IPS-NIHi11 (cell line): ENCODE results near the gene PRDM16.

ENCODE experiments used
- DNase-seq: peaks from one replicate; pipeline ENCODE4 v3.0.0; 2012; ENCODE audit warnings: mixed read lengths, low spot score

PRDM16 gene

GRCh38 chr1:3262681-3263286 lies 193.8 kb downstream of the PRDM16 start:
- DNase-seq = no peak

- no peak for DNase-seq
Observed at GRCh38 chr1:3263790-3264189, 194.8 kb downstream of the PRDM16 start.

- DNase-seq = no peak
Observed at GRCh38 chr1:3264456-3264855, 195.5 kb downstream of the PRDM16 start.

GRCh38 chr1:3265835-3266805 lies 197.1 kb downstream of the PRDM16 start:
- no peak for DNase-seq

DNA sequence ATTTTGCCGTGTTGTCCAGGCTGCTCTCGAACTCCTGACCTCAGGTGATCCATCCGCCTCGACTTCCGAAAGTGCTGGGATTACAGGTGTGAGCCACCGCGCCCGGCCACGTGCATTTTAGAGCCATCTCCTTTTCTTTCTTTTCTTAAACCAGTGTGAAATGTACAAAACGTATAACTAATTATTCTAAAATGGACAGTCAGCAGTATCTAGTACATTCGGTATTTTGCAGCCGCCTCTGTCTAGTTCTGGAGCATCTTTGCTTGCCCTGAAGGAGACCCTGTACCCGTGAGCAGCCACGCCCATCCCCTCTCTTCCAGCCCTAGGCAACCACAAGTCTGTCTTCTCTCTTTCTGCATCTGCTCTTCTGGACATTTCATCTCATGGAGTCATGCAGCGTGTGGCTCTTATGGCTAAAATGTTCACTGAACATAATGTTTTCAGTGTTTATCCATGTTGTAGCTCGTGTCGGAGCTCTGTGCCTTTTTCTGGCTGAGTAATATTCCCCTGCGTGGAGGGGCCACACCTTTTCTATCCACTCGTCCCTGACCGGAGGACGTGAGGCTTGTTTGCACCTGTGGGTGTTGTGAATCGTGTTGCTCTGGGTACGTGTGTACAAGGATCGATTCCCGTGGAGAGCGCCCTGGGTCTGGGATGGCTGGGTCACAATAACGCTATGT lies 198.0 kb downstream of the PRDM16 start:
- DNase-seq = no peak

DNA sequence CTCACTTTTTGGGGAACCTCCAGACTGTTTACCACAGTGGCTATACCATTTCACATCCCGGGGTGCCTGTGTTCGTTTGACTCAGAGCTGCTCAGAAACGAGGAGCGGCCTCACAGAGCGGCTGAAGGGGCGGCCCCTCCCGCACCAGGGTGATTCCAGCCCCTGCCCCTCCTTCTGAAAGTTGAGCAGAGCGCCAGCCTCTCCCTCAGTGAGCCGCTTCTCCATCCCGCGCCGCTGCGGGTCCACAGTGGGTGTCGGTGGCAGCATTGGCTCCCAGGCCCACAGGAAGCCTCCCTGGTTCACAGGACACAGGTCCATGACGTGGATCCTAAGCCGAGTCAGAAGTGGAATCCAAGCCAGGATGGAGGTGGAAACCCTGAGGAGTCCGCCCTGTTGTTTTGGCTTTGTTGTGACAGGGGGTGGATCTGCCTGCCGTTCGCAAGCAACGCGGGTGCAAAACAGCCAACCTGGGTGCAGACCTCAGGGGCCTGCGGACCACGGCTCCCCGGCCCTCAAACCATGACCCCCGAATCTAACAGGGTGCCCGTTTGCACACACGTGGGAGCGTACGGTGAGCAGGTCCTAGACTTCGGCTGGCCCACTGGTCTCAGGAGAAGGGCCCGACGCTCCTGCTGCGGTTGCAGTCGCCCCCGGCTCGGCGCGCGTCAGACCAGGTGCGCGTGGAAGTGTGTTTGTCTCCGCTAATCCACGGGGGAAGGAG lies 198.7 kb downstream of the PRDM16 start:
- DNase-seq = no peak

GRCh38 chr1:3268281-3268680 lies 199.3 kb downstream of the PRDM16 start:
- DNase-seq = no peak

- no peak for DNase-seq
Observed at GRCh38 chr1:3270403-3271245, 201.6 kb downstream of the PRDM16 start.

GRCh38 chr1:3271866-3272265 lies 202.9 kb downstream of the PRDM16 start:
- DNase-seq = no peak

GRCh38 chr1:3272321-3273045 lies 203.5 kb downstream of the PRDM16 start:
- no peak for DNase-seq

GRCh38 chr1:3273447-3273846 lies 204.4 kb downstream of the PRDM16 start:
- no peak for DNase-seq

DNA sequence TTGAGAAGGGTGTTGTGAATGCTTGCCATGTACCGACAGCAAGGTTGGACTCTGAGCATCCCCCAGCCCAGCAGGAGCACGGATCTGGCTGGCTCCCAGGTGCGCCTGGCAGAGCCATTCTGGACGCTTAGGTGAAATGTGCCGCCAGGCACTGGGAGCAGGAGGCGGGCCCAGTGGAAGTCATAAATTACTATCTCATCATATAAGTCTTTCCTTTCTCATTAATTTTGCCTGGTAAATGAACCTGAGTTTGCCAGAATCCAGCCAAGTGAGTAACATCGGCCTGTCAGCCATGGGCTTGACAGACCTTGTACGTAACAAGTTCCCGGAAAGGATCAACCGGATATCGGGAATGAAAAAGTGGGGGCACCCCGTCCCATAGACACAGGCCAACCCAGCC lies 206.0 kb downstream of the PRDM16 start:
- no peak for DNase-seq

DNA sequence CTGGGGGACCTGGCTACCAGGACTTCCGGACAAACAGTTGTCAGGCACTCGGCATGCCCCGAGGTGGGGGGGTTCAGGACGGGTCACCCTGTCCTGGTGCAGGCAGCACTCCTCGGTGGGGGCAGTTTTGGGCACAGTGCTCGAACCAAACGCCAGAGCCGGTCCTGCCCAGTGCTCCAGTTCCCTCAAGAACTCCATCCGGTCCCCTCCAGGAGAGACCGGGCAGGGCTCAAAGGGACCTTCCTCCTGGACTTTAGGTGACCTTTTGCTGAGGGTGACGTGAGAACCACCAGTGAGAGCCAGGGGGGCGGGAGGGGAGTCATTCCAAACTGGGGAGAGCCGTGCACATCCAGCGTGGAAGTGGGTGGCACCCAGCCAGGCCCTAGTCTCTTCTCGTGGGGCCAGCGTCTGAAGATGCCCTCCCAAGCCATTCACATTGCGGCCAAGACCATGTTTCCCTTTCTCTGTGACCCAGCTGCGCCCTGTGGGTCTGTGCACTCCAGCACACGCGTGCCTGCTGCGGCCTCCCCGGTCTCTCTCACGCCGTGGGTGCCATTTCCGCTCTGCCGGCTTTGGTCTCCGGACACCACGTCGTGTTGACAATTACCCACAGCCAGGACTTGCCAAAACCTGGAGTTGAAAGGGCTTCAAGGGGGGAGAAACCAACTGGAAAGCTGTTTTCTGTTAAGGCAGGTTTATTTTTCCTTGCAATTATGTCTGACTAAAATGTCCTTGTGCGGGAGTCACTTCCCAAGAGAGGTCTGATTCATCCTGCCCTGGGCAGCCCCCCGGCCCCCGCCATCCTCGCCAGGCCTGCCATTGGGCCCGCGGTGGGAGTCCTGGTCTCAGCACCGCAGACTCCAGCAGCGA lies 206.7 kb downstream of the PRDM16 start:
- DNase-seq = no peak

GRCh38 chr1:3276341-3276800 lies 207.4 kb downstream of the PRDM16 start:
- DNase-seq = no peak

GRCh38 chr1:3277011-3277471 lies 208.0 kb downstream of the PRDM16 start:
- DNase-seq = no peak

GRCh38 chr1:3277623-3278022 lies 208.6 kb downstream of the PRDM16 start:
- no peak for DNase-seq

- DNase-seq = no peak
Observed at GRCh38 chr1:3278416-3279181, 209.6 kb downstream of the PRDM16 start.

DNA sequence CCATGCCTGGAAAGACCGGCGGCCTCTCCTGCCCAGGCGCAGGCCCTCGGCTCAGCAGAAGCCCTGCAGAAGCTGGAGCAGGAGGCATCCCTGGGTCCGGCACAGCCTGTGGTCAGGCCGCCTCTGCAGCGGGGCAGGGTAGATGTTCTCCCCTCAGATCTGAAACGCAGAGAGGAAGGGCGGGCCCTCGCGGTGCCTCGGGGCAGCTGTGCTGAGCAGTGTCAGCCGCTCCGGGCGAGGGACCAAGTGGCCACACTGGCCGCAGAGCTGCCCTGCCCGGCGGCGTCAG lies 210.1 kb downstream of the PRDM16 start:
- no peak for DNase-seq

GRCh38 chr1:3281735-3282134 lies 212.7 kb downstream of the PRDM16 start:
- no peak for DNase-seq
